PFSK-1 (cell line): ENCODE measurements around the gene GNB1.

Source experiments
- POLR2AphosphoS5 ChIP-seq: IDR thresholded peaks from 2 replicates; pipeline ENCODE4 v1.6.1; 2012; ENCODE audit warnings: low read depth, mild to moderate bottlenecking, control low read depth, low read length, moderate library complexity
- SIN3A ChIP-seq: IDR thresholded peaks from 2 replicates; pipeline ENCODE4 v1.6.1; 2012; ENCODE audit warnings: mild to moderate bottlenecking, low read length, moderate library complexity, borderline replicate concordance; ENCODE audit not compliant: insufficient read depth
- TAF1 ChIP-seq: IDR thresholded peaks from 2 replicates; pipeline ENCODE4 v1.6.1; 2012; ENCODE audit warnings: low read length, control low read depth, borderline replicate concordance; ENCODE audit not compliant: insufficient read depth

DNA sequence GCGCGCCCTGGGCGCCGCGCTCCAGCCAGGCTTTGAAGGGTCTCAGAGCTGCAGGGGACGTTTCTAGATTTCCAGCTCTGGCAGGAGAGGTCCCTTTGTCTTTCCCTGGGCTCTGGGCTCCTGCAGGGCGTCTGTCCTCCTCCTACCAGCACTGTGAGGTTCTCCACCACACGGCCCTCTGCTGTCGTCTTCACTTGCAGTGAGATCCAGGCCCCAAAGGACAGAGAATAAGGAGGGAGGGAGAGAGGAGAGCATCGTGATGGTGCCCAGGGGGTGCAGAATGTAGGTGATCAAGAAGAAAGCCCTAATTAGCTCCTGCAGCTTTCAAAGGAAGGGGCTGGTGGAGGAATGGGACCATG is 4.2 kb upstream of the GNB1 start:
- TF ChIP-seq TAF1 (no peak), SIN3A (no peak), POLR2AphosphoS5 (no peak)
